Fibroblast of lung (primary cell): Measurements from ENCODE around the gene KDM5B. TPM values are rescaled to one million over a fixed set of nuclear protein-coding genes. Genes with fewer than 3 reads are reported as not detected.
A peak's percentile ranks its signal among the peaks of the same experiment; 100 is the strongest.

ENCODE experiments used
- DNase-seq, 2 donors: peaks; one replicate each; pipeline versions ENCODE4 v3.0.0 to v3.0.0-alpha.2; 2010; ENCODE audit warnings: low read depth in 2 of 2
- H2AFZ ChIP-seq: 2 replicates; pipeline ENCODE4 v1.5.1; 2012; ENCODE audit warnings: low read length, control low read depth, inconsistent platforms
- H3K27ac ChIP-seq: 2 replicates; pipeline ENCODE4 v1.5.1; 2011; ENCODE audit warnings: low read length, control low read depth; ENCODE audit not compliant: insufficient read depth
- H3K27me3 ChIP-seq: 2 replicates; pipeline ENCODE4 v1.5.1; 2011; ENCODE audit warnings: mild to moderate bottlenecking, low read length; ENCODE audit not compliant: control insufficient read depth, insufficient read depth
- H3K36me3 ChIP-seq: 2 replicates; pipeline ENCODE4 v1.5.1; 2011; ENCODE audit warnings: low read length; ENCODE audit not compliant: control insufficient read depth, insufficient read depth
- H3K4me1 ChIP-seq: 2 replicates; pipeline ENCODE4 v1.5.1; 2011; ENCODE audit warnings: low read length; ENCODE audit not compliant: control insufficient read depth, insufficient read depth; ENCODE audit errors: extremely low read depth
- H3K4me2 ChIP-seq: 2 replicates; pipeline ENCODE4 v1.5.1; 2011; ENCODE audit warnings: low read length, control low read depth; ENCODE audit not compliant: insufficient read depth; ENCODE audit errors: extremely low read depth
- H3K4me3 ChIP-seq, 4 experiments: fragments of 200-600 bp in 1 of 4; sonication (generic) in 1 of 4; replicated peaks in 1 of 4; 2 replicates each; pipeline ENCODE4 v1.5.1; 2011 to 2016; ENCODE audit warnings: low read length in 4 of 4, low read depth in 3 of 4, mild to moderate bottlenecking in 3 of 4, control low read depth in 2 of 4, inconsistent platforms in 1 of 4, mixed read lengths in 1 of 4; ENCODE audit not compliant: insufficient read depth in 1 of 4; ENCODE audit errors: control extremely low read depth in 1 of 4
- H3K79me2 ChIP-seq: 2 replicates; pipeline ENCODE4 v1.5.1; 2012; ENCODE audit warnings: mild to moderate bottlenecking, low read length, inconsistent platforms; ENCODE audit not compliant: control insufficient read depth, insufficient read depth
- H3K9ac ChIP-seq: 2 replicates; pipeline ENCODE4 v1.5.1; 2011; ENCODE audit warnings: mild to moderate bottlenecking, low read length, control low read depth; ENCODE audit not compliant: insufficient read depth
- H3K9me3 ChIP-seq: 2 replicates; pipeline ENCODE4 v1.5.1; 2012; ENCODE audit warnings: low read depth, low read length; ENCODE audit not compliant: control insufficient read depth, insufficient read depth
- H4K20me1 ChIP-seq: 2 replicates; pipeline ENCODE4 v1.5.1; 2011; ENCODE audit warnings: low read length; ENCODE audit not compliant: control insufficient read depth, insufficient read depth; ENCODE audit errors: extremely low read depth
- CTCF ChIP-seq, 2 donors: IDR thresholded peaks in 1 of 2; conservative IDR thresholded peaks in 1 of 2; 1 replicate in 1 of 2; 2 replicates in 1 of 2; pipeline ENCODE4 v1.5.1; 2011 to 2012; ENCODE audit warnings: low read length in 2 of 2, control low read depth in 1 of 2, inconsistent platforms in 1 of 2, low read depth in 1 of 2, mild to moderate bottlenecking in 1 of 2
- EZH2 ChIP-seq: IDR thresholded peaks from 2 replicates; pipeline ENCODE4 v1.5.1; 2012; ENCODE audit warnings: low read length, control low read depth, mild to moderate bottlenecking; ENCODE audit errors: missing control alignments
- polyA plus RNA-seq, 2 donors: library from polyadenylated mRNA; depleted of rRNA in 1 of 2; stranded (reverse) in 1 of 2; unstranded in 1 of 2; fragments of >200 nt; gene quantifications; 2 replicates each; pipeline ENCODE4 v1.2.1, GENCODE V29; 2011 to 2012; ENCODE audit warnings: missing spikeins in 1 of 2
- total RNA-seq: library from RNA; depleted of rRNA; stranded (reverse); fragments of >200 nt; gene quantifications from 2 replicates; pipeline ENCODE4 v1.2.1, GENCODE V29; 2014

KDM5B gene
- total and polyA plus RNA-seq, 2 donors (not counting 1 experiment from before 2014, with no cell fraction given): 52.0 to 82.2 TPM

GRCh38 chr1:202711949-202712635, 96.1 kb downstream of the KDM5B start:
- H3K27me3 ChIP-seq: peaks cover 67% of the 10 kb centered on the region
- no peak overlapping the region for H3K4me2 ChIP-seq
- H3K79me2 ChIP-seq: no peaks in the 10 kb centered on the region
- TF ChIP-seq EZH2: no peak
- no peak for TF ChIP-seq CTCF (conservative IDR thresholded peaks at IDR 0.05 in 1 of 2, IDR thresholded peaks at IDR 0.05 in 1 of 2; ENCODE audit: low read depth in 1 of 2, low read length in 2 of 2)
- H2AFZ ChIP-seq: no peak overlapping the region
- H3K4me3 ChIP-seq: no peak overlapping the region
- H3K9ac ChIP-seq: no peak overlapping the region
- H3K4me1 ChIP-seq: no peaks in the 10 kb centered on the region
- no peaks in the 10 kb centered on the region for H3K36me3 ChIP-seq
- H3K9me3 ChIP-seq: no peaks in the 10 kb centered on the region
- DNase-seq: no peak
- no peak overlapping the region for H3K27ac ChIP-seq
- no peaks in the 10 kb centered on the region for H4K20me1 ChIP-seq

GRCh38 chr1:202710070-202711045, 97.9 kb downstream of the KDM5B start, which contains the start of gene SYT2:
Gene SYT2 (minus strand): TSS chr1:202710454. CDS start chr1:202605772, 104,682 bp downstream.
- Histone ChIP-seq H3K9ac (no peak within 1 kb of the TSS), H3K4me3 (peak within 1 kb of the TSS in 1 of 4 experiments; percentile 33), H3K36me3 (no peaks in the 10 kb centered on the region), H2AFZ (no peak within 1 kb of the TSS), H3K9me3 (no peaks in the 10 kb centered on the region), H3K27me3 (peaks cover 75% of the 10 kb centered on the region), H3K27ac (no peak within 1 kb of the TSS), H3K79me2 (no peaks in the 10 kb centered on the region), H3K4me2 (no peak within 1 kb of the TSS), H3K4me1 (no peaks in the 10 kb centered on the region), H4K20me1 (no peaks in the 10 kb centered on the region)
- peak; percentile 17 to 31 for DNase-seq
- TF ChIP-seq EZH2 (peak; percentile 95), CTCF (conservative IDR thresholded peaks at IDR 0.05 in 1 of 2, IDR thresholded peaks at IDR 0.05 in 1 of 2; ENCODE audit: low read depth in 1 of 2, low read length in 2 of 2) (no peak)
